HG03442 (cell line): ENCODE measurements around the gene SIGLEC9.
"Not testable (repeated sequence)": the region's sequence is repeated elsewhere in the genome, so short reads cannot be mapped to it uniquely, and the experiment has no call there.

Experiments
- ATAC-seq: cut with Tn5 transposase; IDR thresholded peaks from one replicate; pipeline ENCODE4 v1.9.1; 2021; ENCODE audit warnings: mild to moderate bottlenecking, moderate library complexity; ENCODE audit not compliant: unreplicated experiment

The SIGLEC9 gene

DNA sequence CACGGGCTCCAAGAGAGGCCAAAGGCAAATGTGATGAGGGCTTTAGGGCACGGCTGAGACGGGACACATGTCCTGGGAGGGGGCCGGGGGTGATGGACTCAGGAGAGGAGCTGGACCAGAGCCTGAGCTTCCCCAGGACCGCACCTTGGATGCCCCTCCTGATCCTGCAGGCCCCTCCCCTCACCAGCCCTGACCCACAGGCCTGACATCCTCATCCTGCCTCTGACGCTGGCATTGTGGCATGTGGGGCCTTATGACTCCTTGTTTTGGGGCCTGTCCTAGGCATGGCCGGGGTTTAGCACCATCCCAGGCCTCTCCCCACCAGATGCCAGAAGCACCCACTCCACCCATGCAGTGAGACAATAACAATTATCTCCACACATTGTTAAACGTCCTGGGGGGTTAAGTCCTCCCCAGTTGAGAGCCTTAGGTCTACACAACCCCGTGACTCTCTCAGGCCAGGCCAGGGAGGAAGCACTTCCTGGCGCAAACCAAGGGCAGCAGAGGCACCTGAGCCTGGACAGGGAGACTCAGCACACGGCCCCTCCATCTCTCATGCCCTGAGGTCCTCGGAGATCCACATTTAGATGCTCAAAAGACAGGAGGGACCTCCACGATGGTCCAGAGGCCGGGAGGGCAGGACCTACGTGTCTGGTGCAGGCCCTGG lies 18.2 kb downstream of the SIGLEC9 start:
- not testable (repeated sequence) for ATAC-seq

DNA sequence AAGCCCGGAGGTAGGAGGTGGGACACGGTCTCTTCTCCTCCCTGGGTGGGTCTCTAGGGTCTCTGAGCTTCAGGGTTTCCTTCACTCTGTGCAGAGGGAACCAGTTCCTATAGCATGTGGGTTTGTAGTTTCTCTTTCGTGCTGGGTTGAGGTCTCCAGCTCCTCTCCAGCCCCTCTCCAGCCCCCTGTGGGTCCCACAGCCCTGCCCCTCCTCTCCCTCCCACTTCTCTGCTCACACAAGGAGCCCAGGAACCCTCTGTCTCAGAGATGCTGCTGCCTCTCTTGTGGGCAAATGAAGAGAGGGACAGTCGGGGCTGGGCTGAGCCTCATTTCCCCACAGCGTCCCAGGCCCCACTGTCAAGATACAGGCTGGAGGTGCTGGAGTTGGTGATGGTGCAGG lies 18.8 kb downstream of the SIGLEC9 start:
- no peak for ATAC-seq

DNA sequence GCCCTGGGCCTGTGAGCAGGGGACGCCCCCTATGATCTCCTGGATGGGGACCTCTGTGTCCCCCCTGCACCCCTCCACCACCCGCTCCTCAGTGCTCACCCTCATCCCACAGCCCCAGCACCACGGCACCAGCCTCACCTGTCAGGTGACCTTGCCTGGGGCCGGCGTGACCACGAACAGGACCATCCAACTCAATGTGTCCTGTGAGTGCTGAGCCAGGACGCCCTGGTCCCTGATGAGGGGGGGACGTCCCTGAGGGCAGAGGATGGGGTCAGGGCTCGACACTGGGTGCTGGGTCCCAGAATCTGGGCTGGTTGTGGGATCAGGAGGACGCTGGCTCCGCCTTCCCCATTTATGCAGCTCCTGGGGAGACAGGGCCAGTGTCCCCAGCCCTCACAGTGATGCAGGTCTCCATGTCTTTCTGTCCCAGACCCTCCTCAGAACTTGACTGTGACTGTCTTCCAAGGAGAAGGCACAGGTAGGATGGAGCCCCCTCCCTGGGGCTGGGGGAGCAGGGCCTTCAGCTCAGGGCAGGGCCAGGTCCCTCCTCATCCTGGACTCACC lies 19.9 kb downstream of the SIGLEC9 start:
- no peak for ATAC-seq

DNA sequence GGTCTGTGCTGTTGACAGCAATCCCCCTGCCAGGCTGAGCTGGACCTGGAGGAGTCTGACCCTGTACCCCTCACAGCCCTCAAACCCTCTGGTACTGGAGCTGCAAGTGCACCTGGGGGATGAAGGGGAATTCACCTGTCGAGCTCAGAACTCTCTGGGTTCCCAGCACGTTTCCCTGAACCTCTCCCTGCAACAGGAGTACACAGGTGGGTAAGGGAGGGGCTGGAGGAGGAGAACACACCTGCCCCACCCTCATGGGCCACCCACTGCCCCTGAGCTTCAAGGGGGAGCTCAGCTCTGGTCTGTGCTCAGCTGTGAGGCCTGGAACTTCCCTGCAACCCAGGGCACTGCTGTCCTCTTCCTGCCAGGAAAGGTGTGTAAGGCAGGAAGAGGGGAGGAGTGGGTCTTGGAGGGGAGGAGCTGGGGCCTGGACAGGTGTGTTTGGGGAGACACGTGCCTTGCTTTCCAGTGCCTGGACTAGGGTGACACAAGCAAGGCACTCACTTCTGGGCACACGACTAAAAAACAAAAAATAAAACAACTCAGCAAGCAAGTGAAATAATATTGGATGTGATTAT lies 21.3 kb downstream of the SIGLEC9 start:
- no peak for ATAC-seq

DNA sequence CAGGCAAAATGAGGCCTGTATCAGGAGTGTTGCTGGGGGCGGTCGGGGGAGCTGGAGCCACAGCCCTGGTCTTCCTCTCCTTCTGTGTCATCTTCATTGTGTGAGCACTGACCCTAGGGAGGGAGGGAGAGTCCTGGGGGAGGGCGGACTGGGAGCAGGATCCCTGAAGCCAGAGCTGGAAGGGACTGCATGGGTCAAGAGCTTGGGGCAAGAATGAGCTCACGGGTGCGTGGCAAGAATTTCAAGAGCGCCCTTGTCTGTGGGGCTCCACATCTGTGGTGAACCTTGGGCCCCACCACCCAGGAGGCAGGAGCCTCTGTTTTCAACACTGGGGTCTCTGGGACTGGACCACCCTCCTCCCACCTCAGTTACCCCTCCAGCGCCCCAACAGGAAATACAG lies 22.0 kb downstream of the SIGLEC9 start:
- ATAC-seq = no peak

DNA sequence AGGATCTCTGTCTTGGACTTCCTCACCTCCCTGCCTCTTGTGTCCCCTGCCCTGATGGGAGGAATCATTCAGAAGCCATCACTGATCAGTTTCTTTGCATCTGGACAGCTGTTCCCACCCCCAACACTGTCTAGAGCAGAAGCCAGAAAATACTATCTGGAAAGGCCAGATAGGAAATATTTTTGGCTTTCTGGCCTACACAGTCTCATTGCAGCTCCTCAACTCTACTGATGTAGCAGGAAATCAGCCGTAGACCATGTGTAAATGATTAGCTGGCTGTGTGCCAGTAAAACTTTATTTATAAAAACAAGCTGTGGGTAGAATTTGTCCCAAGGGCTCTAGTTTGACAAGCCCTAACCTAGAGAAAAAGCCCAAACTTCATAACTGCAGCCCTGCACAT lies 23.0 kb downstream of the SIGLEC9 start:
- ATAC-seq = no peak

DNA sequence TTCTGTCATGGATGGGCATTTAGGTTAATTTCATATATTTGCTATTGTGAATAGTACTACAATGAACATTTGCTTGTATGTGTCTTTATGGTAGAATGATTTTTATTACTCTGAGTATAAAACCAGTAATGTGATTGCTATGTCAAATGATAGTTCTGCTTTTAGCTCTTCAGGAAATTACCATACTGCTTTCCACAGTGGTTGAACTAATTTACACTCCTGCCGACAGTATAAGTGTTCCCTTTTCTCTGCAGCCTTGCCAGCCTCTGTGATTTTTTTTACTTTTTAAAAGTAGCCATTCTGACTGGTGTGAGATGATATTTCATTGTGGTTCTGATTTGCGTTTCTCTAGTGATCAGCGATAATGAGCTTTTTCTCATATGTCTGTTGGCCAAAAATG lies 23.9 kb downstream of the SIGLEC9 start:
- no peak for ATAC-seq

DNA sequence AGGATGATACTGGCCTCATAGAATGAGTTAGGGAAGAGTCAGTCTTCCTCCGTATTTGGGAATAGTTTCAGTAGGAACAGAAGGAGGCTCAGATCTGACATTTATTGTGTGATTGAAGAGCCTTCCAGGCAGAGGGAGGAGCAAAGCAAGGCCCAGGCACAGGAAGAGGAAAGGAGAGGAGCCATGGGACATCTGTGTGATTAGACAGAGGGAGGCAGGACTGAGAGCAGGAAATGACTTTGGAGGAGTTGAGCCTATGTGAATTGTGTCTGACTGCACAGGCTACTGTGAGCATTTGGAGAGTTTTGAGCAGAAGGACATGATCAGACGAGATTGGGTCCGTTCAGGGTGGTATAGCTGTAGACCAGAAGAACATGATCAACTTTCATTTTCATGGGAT lies 25.9 kb downstream of the SIGLEC9 start:
- no peak for ATAC-seq

DNA sequence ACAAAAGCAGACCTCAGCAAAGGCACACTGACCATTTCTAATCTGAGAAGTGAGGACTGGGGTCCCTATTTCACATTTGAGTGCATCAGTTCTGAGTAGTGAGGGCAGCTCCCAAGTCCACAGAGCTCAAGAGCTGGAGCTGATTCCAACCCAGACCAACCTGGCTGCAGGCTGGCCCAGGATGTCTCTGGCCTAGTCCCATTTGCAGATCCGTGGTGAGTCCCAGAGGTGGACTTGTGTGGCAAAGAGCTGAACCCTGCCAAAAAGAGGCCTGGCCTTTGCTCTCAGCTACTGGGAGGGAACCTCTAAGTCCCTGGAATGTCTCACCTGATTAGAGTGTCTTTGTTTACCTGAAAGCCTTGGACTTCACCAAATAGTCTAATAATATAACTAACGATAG lies 32.0 kb downstream of the SIGLEC9 start:
- no peak for ATAC-seq

DNA sequence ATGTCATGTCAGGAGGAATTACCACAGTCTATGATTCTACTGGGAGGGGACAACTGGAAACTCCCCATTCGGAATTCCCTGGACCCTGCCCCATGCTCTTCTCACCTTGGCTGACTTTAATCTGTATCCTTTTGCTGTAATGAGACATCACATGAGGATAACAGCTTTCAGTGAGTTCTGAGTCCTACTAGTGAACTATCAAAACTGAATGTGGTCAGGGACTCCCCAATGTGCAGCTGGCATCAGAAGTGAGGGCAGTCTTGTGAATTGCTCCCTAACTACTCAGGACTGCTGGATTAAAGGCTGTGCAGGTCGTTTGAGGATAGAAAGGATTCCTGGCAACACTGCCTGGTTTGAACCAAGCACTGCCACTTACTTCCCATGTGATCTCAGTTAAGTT lies 32.6 kb downstream of the SIGLEC9 start:
- no peak for ATAC-seq

DNA sequence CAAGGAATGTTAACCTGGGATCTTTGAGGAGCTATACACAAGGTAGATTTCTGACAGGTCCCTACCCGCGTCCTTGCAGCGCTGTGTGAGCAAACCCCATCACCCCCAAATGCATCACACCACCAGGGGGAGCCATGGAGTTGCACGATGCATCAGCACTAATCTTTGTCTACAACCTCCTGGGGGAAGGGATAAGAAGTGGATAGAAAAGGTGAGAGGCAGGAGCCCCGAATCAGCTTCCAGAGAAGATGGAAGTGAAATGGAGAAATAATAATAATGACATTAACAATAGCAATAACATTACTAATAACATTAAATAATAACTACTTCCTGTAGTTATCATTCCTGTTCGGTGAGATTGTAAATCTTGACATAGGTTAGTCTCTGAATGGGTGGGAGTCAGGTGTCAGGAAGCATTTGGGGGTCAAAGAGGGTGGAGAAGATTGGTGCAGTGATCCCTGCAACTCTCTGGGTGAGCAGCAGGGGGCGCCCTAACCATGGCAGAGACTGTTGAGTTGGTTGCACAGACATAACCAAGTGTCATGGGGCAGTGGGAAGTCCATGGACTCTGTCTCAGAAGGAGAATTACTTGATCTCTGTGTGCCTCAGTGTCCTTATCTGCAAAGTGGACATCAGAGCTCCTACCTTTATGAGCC lies 33.9 kb downstream of the SIGLEC9 start:
- ATAC-seq = no peak

DNA sequence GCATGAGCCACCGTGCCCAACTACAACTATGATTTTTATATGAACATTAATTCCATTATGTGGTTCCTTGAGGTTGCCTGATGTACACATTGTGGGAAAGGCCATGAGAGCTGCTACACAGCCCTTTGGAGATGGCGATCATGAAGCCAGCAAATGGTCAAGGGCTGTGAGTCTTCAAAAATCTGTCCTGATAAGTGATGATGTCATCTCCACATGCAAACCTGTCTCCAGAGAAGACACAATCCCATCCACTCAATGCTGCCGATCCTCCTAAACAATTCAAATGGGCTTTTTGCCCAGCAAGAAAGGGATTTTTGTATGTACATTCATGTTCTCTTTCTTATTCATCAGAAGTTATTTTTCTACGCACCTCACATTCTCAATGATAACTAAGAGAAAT lies 35.0 kb downstream of the SIGLEC9 start:
- no peak for ATAC-seq

DNA sequence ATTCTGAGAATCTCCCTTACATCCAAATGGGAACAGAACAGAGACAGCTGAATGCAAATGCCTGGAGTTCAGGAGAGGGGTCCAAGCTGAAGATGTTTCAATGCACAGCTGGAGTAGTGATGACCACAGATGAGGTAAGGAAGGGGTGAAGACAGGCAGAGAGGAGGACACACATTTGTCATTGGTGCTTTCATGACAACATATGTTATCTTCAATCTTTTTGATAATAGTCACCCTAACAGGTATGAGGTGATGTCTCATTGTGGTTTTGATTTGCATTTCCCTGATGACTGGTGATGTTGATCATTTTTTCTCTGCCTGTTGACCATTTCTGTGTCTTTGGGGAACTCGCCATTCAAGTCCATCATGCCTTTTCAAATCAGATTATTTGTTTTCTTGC lies 36.6 kb downstream of the SIGLEC9 start:
- ATAC-seq = no peak

DNA sequence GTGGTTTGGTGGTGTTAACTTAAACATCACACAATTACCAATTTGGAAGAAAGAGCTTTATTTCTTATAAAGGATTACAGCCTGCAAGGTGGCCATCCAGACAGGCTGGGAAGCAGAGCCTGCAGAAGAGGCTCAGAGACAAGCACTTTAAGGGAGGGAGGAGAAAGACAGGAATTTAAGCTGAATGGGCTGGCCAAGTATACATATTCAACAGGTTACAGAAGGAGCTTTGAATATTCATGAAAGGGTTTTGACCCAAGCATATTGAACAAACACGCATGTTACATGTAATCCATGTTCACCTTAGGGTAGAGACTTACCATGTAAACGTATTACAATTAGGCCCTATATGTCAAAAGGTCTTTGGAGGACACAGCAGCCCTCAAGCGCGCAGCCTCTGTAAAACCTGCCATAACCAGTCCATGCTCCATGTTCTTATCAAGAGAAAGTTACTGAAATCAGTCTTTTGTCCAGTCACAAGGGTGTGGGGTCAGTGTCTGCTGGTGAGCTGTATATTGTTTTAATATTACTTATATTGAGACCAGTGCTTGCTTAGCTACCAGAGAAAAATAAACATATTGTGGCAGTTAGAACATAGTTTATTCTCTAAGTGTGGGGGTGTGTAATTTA lies 37.3 kb downstream of the SIGLEC9 start:
- no peak for ATAC-seq

DNA sequence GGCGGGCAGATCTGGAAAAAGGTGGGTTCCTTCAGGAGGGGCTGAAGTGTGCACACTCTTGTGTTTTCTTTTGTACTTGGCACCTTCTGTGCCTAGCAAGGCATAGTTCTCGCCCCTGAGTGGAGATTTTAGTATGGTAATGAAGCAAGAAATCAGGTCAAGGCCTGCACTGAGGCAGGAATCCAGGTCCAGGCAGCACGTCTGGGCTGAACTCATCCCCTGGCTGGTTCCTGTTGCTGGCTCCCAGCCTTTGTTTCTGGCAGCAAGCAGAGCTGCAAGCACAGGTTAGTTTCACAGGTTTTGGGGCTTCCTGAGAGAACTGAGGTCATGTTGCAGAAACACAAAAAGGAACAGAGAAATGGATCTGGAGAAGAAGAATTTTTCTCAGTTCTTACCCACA lies 38.6 kb downstream of the SIGLEC9 start:
- ATAC-seq = no peak

DNA sequence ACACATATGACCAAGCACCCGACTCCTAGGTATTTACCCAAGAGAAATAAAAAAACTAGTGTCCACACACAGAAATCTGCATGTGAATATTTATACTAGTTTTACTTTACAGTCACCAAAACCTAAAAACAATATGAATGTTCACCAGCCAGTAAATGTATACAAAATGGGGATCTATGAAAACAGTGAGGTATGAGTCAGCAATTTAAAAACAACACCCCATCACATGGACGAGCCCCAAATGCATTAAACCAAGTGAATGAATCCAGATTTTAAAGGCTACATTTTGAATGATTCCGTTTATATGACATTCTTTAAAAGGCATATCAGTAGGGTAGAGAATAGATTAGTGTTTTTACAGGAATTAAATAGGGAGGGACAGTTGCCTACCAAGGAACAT lies 39.5 kb downstream of the SIGLEC9 start:
- no peak for ATAC-seq

DNA sequence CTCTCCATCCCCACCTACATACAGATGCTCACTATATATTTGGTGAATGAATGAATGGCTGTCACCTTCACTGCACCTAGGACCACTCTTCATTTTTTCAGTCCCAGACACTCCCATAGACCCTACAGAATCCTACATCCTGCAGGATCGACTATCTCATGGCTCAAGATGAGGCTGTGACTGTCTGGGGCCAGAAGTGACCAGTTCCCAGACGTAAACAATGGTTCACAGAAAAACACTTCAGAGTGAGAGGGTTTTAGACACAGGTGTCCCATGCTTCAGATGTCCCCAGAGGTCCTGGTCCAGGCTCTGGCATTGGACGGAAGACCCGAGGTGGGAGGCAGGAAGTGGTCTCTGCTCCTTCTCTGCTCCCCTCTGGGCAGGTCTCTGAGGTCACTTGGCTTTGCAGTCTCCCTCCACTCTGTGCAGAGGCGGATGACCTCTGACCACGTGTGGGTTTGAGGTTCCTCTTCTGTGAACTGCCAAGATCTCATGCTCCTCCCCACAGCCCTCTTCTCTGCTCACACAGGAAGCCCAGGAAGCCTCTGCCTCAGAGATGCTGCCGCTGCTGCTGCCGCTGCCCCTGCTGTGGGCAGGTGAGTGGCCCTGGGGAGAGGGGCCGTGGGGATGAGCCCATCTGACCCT lies 42.3 kb downstream of the SIGLEC9 start:
- ATAC-seq = no peak

DNA sequence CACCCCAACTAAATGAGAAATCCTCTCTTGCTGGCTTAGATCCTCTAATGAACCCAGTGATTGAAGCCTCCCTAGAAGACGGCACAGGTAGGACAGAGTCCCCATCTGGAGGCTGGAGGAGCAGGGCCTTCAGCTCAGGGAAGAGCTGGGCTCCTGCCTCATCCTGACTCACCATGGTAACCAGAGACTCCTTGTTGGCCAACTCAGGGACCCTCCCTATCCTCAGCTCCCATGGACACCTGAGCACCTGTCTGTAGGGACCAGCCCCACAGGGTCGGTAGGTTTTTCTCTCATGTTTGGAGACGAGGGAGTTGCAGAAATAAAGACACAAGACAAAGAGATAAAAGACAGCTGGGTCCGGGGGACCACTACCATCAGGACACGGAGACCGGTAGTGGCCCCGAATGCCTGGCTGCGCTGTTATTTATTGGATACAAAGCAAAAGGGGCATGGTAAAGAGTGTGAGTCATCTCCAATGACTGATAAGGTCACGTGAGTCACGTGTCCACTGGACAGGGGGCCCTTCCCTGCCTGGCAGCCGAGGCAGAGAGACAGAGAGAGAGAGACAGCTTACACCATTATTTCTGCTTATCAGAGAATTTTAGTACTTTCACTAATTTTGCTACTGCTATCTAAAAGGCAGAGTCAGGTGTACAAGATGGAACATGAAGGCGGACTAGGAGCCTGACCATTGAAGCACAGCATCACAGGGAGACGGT lies 44.0 kb downstream of the SIGLEC9 start:
- ATAC-seq = no peak

DNA sequence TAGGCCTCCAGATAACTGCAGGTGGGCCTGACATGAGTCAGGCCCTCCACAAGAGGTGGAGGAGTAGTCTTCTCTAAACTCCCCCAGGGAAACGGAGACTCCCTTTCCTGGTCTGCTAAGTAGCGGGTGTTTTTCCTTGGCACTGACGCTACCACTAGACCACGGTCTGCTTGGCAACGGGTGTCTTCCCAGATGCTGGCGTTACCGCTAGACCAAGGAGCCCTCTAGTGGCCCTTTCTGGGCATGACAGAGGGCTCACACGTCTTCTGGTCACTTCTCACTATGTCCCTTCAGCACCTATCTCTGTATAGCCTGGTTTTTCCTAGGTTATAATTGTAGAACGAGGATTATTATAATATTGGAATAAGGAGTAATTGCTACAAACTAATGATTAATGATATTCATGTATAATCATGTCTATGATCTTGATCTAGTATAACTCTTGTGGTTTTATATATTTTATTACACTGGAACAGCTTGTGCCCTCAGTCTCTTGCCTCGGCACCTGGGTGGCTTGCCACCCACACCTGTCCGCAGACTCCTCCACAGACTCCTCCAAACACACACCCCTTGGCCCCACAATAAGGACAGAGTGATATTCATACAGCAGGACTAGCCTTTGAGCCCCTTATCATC lies 44.7 kb downstream of the SIGLEC9 start:
- not testable (repeated sequence) for ATAC-seq

DNA sequence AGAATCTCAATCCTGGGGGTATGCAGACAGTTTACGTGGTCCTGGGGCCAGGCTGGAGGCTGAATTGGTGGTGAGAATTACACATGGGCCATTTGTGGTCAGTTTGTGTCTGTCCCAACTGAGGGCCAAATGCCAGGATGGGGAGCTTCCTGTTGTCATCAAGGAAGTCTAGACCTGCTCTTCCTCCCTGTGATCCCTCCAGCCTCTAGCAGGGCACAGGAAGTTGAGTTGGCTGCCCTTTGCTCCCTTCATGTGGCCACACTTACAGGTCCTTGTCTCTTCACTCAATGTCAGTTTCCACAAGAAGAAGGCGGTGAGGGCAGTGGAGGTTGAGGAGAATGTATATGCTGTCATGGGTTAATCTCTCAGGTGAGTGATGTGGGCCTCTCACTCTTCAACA lies 47.5 kb downstream of the SIGLEC9 start:
- no peak for ATAC-seq
